ENCODE measurements around the gene KLHL20. TPM values are rescaled to one million over a fixed set of nuclear protein-coding genes. Genes with fewer than 3 reads are reported as not detected.
"Not testable (repeated sequence)": the region's sequence is repeated elsewhere in the genome, so short reads cannot be mapped to it uniquely, and the experiment has no call there.

KLHL20 gene
- polyA plus RNA-seq, 2 of the 4 experiments (the other 2 are of a cell fraction): 11.4 to 15.8 TPM

GRCh38 chr1:173768206-173768605 lies 53.4 kb downstream of the KLHL20 start (continued):
- no peak for TF ChIP-seq HOXB13 (CRISPR knock-in tag; IDR thresholded peaks at IDR 0.05; ENCODE audit: low read depth)

GRCh38 chr1:173768827-173769226 lies 54.0 kb downstream of the KLHL20 start:
- Histone ChIP-seq H3K27ac (no peak overlapping the region), H3K4me2 (no peak overlapping the region), H3K9me3 (0 out of 3 replicates have a peak, but pooled peaks cover 7% of the 10 kb centered on the region), H3K4me1 (no peaks in the 10 kb centered on the region), H3K4me3 (no peak overlapping the region)
- POLR2A ChIA-PET: no interaction called here
- no peak for DNase-seq (ENCODE audit: low read depth in 1 of 2, low spot score in 1 of 2)
- TF ChIP-seq FOXS1 (CRISPR knock-in tag; IDR thresholded peaks at IDR 0.05): no peak
- TF ChIP-seq SMC3 (IDR thresholded peaks at IDR 0.05): no peak
- no peak for TF ChIP-seq HDAC2 (IDR thresholded peaks at IDR 0.05)
- no peak for TF ChIP-seq PHF8 (IDR thresholded peaks at IDR 0.05; ENCODE audit: borderline replicate concordance, low read depth)
- TF ChIP-seq GATA3 (IDR thresholded peaks at IDR 0.05; ENCODE audit: borderline replicate concordance): no peak
- no peak for TF ChIP-seq POLR2A (IDR thresholded peaks at IDR 0.05; ENCODE audit: low read length)
- no peak for TF ChIP-seq ZFP36 (IDR thresholded peaks at IDR 0.05; ENCODE audit: borderline replicate concordance, partially characterized antibody)
- TF ChIP-seq HEYL (CRISPR knock-in tag; IDR thresholded peaks at IDR 0.05): no peak
- WGBS (ENCODE audit: missing lambda C conversion rate): 85% methylated on average over 3 of the region's 3 CpGs
- CTCF ChIA-PET: no interaction called here
- ATAC-seq: no peak
- FAIRE-seq: no peak

GRCh38 chr1:173770330-173770729 lies 55.5 kb downstream of the KLHL20 start:
- FAIRE-seq; H3K4me2 ChIP-seq; CTCF ChIA-PET; H3K9me3 ChIP-seq; ATAC-seq; H3K27ac ChIP-seq; DNase-seq (ENCODE audit: low read depth in 1 of 2, low spot score in 1 of 2); POLR2A ChIA-PET; H3K4me3 ChIP-seq; H3K4me1 ChIP-seq: not testable (repeated sequence)
- WGBS (ENCODE audit: missing lambda C conversion rate): 95% methylated on average over 9 of the region's 9 CpGs

- ATAC-seq: no peak
- POLR2A ChIA-PET: no interaction called here
- H3K27ac ChIP-seq: no peak overlapping the region
- TF ChIP-seq CBX2 (IDR thresholded peaks at IDR 0.05; ENCODE audit: borderline replicate concordance, low read depth) (no peak), CHD2 (IDR thresholded peaks at IDR 0.05; ENCODE audit: low read length, partially characterized antibody) (no peak), BCL3 (IDR thresholded peaks at IDR 0.05) (no peak), RFX5 (IDR thresholded peaks at IDR 0.05) (no peak), ZSCAN20 (CRISPR knock-in tag; IDR thresholded peaks at IDR 0.05) (no peak)
- H3K9me3 ChIP-seq: no peaks in the 10 kb centered on the region
- no peaks in the 10 kb centered on the region for H3K4me1 ChIP-seq
- FAIRE-seq: no peak
- DNase-seq (ENCODE audit: low read depth in 1 of 2, low spot score in 1 of 2): no peak
- no peak overlapping the region for H3K4me2 ChIP-seq
- H3K4me3 ChIP-seq: no peak overlapping the region
- WGBS (ENCODE audit: missing lambda C conversion rate): 64% methylated on average over 1 of the region's 1 CpG
- CTCF ChIA-PET: interaction anchor here (0.6 kb wide), 1 partner anchor 36 kb away, joined by 3 read pairs; no protein-coding TSS in a partner anchor
Observed at GRCh38 chr1:173771560-173771959, 56.8 kb downstream of the KLHL20 start.

DNA sequence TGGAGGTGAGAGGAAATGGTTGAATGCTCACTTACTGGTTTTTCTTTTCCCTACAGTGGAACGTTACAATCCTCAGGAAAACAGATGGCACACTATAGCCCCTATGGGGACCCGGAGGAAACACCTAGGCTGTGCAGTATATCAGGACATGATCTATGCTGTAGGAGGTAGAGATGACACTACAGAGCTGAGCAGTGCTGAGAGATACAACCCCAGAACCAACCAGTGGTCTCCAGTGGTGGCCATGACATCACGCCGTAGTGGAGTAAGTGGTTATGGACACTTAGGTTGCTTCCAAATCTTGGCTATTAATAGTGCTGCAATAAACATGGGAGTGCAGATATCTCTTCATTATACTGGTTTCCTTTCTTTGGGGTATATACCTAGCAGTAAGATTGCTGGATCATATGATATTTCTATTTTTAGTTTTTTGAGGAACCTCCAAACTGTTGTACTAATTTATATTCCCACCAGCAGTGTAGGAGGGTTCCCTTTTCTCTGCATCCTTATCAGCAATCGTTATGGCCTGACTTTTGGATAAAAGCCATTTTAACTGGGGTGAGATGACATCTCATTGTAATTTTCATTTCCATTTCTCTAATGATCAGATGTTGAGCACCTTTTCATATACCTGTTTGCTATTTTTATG lies 60.9 kb downstream of the KLHL20 start:
- Histone ChIP-seq H3K4me3 (no peak overlapping the region), H3K4me2 (no peak overlapping the region), H3K4me1 (no peaks in the 10 kb centered on the region), H3K9me3 (no peaks in the 10 kb centered on the region), H3K27ac (no peak overlapping the region)
- ATAC-seq (no peak; a peak in 1 of 6 replicates), FAIRE-seq (no peak), DNase-seq (ENCODE audit: low read depth in 1 of 2, low spot score in 1 of 2) (no peak)
- TF ChIP-seq, protein P1, sequence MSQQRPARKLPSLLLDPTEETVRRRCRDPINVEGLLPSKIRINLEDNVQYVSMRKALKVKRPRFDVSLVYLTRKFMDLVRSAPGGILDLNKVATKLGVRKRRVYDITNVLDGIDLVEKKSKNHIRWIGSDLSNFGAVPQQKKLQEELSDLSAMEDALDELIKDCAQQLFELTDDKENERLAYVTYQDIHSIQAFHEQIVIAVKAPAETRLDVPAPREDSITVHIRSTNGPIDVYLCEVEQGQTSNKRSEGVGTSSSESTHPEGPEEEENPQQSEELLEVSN (IDR thresholded peaks at IDR 0.05; ENCODE audit: borderline replicate concordance, low read depth): no peak
- WGBS (ENCODE audit: missing lambda C conversion rate): 92% methylated on average over 5 of the region's 5 CpGs
- ChIA-PET POLR2A (no interaction called here), CTCF (no interaction called here)

Measured in A549 (cell line).